ENCODE data around the gene GNG7. TPM values are rescaled to one million over a fixed set of nuclear protein-coding genes. Genes with fewer than 3 reads are reported as not detected.
A peak's percentile ranks its signal among the peaks of the same experiment; 100 is the strongest.
"Not testable (repeated sequence)": the region's sequence is repeated elsewhere in the genome, so short reads cannot be mapped to it uniquely, and the experiment has no call there.

Gene GNG7
- total and polyA plus RNA-seq, 8 donors, result 4.0 to 8.8 (median 6.0) TPM

DNA sequence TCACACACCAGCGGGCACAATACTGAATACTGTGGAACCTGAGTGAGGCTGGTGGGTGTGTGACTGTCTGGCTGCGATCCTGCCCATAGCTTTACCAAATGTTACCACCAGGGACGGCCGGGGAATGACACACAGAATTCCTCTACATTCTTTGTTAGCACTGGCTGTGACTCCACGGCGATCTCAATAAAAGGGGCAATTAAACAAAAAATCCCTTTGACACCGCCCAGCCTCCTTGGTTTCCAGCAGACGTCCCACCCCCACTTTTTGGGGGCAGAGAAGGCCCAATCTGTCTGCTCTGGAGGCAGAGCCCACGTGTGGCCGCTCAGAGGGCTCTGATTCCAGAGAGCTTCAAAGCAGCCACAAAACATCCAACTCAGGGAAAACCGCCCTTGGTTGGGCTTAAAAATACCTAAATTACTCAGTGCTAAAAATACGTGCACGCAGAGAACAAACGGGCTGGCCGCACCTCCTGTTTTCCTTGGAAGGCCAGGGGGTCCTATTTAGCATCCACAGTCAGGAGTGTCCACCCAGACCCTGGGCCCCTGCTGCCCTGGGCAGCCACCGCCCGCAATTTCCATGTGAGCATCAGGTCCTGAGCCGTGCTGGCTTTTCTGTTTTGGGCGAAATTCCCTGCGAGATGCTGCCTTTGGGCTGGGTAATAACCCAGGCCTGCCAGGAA lies 178.7 kb downstream of the GNG7 start:
- FAIRE-seq (no peak), DNase-seq (no peak), ATAC-seq (peak in 1 of 4 donors; percentile 21)
- Histone ChIP-seq H3K36me3 (no peaks in the 10 kb centered on the region), H3K4me1 (no peaks in the 10 kb centered on the region), H3K9me3 (no peaks in the 10 kb centered on the region), H3K27me3 (no peaks in the 10 kb centered on the region), H3K27ac (no peak overlapping the region), H3K4me3 (no peak overlapping the region)
- TF ChIP-seq, protein P1, sequence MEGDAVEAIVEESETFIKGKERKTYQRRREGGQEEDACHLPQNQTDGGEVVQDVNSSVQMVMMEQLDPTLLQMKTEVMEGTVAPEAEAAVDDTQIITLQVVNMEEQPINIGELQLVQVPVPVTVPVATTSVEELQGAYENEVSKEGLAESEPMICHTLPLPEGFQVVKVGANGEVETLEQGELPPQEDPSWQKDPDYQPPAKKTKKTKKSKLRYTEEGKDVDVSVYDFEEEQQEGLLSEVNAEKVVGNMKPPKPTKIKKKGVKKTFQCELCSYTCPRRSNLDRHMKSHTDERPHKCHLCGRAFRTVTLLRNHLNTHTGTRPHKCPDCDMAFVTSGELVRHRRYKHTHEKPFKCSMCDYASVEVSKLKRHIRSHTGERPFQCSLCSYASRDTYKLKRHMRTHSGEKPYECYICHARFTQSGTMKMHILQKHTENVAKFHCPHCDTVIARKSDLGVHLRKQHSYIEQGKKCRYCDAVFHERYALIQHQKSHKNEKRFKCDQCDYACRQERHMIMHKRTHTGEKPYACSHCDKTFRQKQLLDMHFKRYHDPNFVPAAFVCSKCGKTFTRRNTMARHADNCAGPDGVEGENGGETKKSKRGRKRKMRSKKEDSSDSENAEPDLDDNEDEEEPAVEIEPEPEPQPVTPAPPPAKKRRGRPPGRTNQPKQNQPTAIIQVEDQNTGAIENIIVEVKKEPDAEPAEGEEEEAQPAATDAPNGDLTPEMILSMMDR (IDR thresholded peaks at IDR 0.05), result no peak
- 86 to 88% methylated on average over 20 of the region's 20 CpGs for WGBS, 2 donors
- intact Hi-C loops (cut with DNase I), result no loop called here

DNA sequence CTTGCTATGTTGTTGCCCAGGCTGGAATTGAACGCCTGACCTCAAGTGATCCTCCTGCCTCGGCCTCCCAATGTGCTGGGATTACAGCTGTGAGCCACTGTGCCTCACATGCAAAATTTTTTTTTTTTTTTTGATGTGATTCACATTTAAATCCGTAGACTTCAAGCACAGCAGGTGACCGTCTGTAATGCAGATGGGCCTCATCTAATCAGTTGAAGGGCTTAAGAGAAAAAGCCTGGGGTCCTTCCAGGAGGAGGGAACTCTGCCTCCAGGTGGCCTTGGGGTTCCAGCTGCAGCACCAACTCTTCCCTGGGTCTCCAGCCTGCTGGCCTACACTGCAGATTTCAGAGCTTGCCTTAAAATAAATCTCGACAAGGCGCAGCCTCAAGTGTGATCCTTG lies 183.0 kb downstream of the GNG7 start:
- no peak overlapping the region for H3K27ac ChIP-seq
- intact Hi-C loops (cut with DNase I), result no loop called here

DNA sequence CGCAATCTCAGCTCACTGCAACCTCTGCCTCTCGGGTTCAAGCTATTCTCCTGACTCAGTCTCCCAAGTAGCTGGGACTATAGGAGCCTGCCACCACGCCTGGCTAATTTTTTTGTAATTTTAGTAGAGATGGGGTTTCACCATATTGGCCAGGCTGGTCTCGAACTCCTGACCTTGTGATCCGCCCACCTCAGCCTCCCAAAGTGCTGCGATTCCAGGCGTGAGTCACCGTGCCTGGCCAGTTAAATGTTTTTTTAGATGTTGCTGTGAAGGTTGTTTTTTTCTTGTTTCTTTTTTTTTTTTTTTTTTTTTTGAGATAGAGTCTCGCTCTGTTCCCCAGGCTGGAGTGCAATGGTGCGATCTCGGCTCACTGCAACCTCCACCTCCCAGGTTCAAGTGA lies 183.6 kb downstream of the GNG7 start:
- DNase-seq, result peak in 1 of 6 donors; percentile 4
- H3K9me3 ChIP-seq; H3K27ac ChIP-seq; H3K36me3 ChIP-seq; H3K4me1 ChIP-seq; H3K4me3 ChIP-seq; H3K27me3 ChIP-seq; FAIRE-seq; ATAC-seq; intact Hi-C loops (cut with DNase I): not testable (repeated sequence)
- WGBS, 2 donors, result 88 to 90% methylated on average over 10 of the region's 11 CpGs

More for the DNA sequence above, 183.0 kb downstream of the GNG7 start:
- FAIRE-seq, result no peak
- TF ChIP-seq, protein P1 (IDR thresholded peaks at IDR 0.05), result no peak
- H3K4me1 ChIP-seq, result no peaks in the 10 kb centered on the region
- H3K27me3 ChIP-seq, result no peaks in the 10 kb centered on the region
- H3K9me3 ChIP-seq, result no peaks in the 10 kb centered on the region
- no peak overlapping the region for H3K4me3 ChIP-seq
- no peaks in the 10 kb centered on the region for H3K36me3 ChIP-seq
- WGBS, 2 donors, result 86 to 91% methylated on average over 6 of the region's 6 CpGs
- no peak for ATAC-seq
- DNase-seq, result peak in 1 of 6 donors; percentile 2

DNA sequence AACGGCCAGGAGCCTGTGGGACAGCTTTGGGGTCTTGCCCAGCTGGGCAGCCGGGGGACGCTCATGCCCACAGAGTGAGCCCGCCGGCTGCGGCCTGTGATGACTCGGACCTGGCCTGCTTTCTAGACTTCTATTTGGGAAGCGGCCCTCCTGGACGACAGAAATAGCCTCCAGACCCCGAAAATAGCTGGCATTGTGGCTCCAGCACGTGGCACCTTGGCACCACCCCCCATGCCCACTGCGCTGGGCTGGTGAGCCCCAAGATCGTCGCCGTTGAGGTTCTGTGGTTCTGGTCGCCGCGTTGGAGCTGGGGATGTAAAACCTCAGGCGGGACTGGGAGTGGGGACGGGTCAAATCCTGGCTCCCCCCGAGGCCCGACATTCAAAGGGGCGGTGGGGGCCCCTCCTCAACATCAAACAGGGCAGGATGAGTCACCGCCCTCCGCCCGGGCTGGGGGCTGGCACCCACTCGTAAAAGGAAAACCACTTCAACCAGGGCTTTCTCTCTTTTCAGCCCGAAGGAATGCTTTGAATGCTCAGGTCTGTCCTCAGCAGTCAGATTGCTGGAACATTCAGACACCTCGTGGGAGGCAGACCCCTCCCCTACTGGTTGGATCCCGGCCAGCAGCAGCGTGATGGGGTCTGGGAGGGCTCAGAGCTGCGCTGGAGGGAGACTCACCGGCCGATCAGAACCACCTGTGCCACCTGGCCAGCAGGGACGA lies 184.5 kb downstream of the GNG7 start:
- no peaks in the 10 kb centered on the region for H3K36me3 ChIP-seq
- no peaks in the 10 kb centered on the region for H3K27me3 ChIP-seq
- FAIRE-seq (no peak), ATAC-seq (no peak), DNase-seq (peak in 1 of 6 donors; percentile 33)
- no peaks in the 10 kb centered on the region for H3K9me3 ChIP-seq
- H3K4me1 ChIP-seq, result no peaks in the 10 kb centered on the region
- no peak overlapping the region for H3K4me3 ChIP-seq
- H3K27ac ChIP-seq, result no peak overlapping the region
- WGBS, 2 donors, result 79 to 82% methylated on average over 35 of the region's 35 CpGs
- intact Hi-C loops (cut with DNase I), result no loop called here
- TF ChIP-seq, protein P1 (IDR thresholded peaks at IDR 0.05), result no peak

DNA sequence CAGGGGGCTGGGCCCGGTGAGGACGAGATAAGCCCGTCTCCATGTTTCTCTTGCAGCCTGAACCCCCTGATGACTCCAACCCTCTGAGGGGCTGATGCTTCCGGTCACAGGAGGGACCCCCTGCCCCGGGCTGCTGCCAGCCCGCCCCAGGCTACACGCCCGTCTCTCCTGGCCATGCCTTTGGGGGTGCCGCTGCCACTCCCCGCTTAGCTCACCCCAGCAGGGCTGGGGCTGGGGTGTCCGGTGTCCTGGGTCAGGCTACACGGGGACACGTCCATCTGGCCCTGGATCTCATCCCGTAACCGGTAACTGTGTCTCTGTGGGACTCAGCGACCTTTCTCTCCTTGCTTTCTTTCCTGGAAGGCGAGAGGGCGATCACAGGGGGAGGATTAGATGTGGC lies 185.8 kb downstream of the GNG7 start:
- intact Hi-C loops (cut with DNase I), result no loop called here
- WGBS, 2 donors, result 89 to 93% methylated on average over 18 of the region's 18 CpGs
- no peak for ATAC-seq
- H3K4me3 ChIP-seq, result no peak overlapping the region
- H3K27me3 ChIP-seq, result no peaks in the 10 kb centered on the region
- TF ChIP-seq, protein P1 (IDR thresholded peaks at IDR 0.05), result no peak
- H3K9me3 ChIP-seq, result no peaks in the 10 kb centered on the region
- H3K4me1 ChIP-seq, result no peaks in the 10 kb centered on the region
- H3K27ac ChIP-seq, result no peak overlapping the region
- FAIRE-seq, result no peak
- H3K36me3 ChIP-seq, result no peaks in the 10 kb centered on the region
- peak in 1 of 6 donors; percentile 9 for DNase-seq

All from pancreas (tissue), 10 donors.